SK-N-MC (cell line): ENCODE data around the gene OR5AN1.
"Not testable (repeated sequence)": the region's sequence is repeated elsewhere in the genome, so short reads cannot be mapped to it uniquely, and the experiment has no call there.

Experiments used
- DNase-seq: peaks from one replicate; pipeline ENCODE4 v3.0.0-alpha.2; 2011; ENCODE audit warnings: low read depth, low spot score
- H3K27ac ChIP-seq: fragments of 200-600 bp; sonication (generic); 2 replicates; pipeline ENCODE4 v1.5.1; 2016; ENCODE audit warnings: mixed run types
- H3K36me3 ChIP-seq: fragments of 200-600 bp; sonication (generic); 2 replicates; pipeline ENCODE4 v1.6.1; 2017; ENCODE audit warnings: antibody characterized with exemption, low read length, mixed read lengths; ENCODE audit not compliant: insufficient read depth
- H3K4me3 ChIP-seq: fragments of 200-600 bp; sonication (generic); 2 replicates; pipeline ENCODE4 v1.5.1; 2016
- H3K9ac ChIP-seq: fragments of 200-600 bp; sonication (generic); 2 replicates; pipeline ENCODE4 v1.8.0; 2017; ENCODE audit warnings: mixed run types, mixed read lengths; ENCODE audit not compliant: insufficient read length
- H3K9me3 ChIP-seq: fragments of 200-600 bp; sonication (generic); 2 replicates; pipeline ENCODE4 v1.6.1; 2017; ENCODE audit warnings: low read depth, mild to moderate bottlenecking, antibody characterized with exemption, low read length, moderate library complexity, mixed read lengths
- EZH2 ChIP-seq: fragments of 200-600 bp; sonication (generic); IDR thresholded peaks from one replicate; pipeline ENCODE4 v1.6.1; 2017; ENCODE audit warnings: antibody characterized with exemption
- FOXP2 ChIP-seq: optimal IDR thresholded peaks from 2 replicates; pipeline ENCODE3; 2011; ENCODE audit warnings: mild to moderate bottlenecking, moderate library complexity; ENCODE audit not compliant: insufficient read depth; ENCODE audit errors: extremely low read length, control extremely low read depth
- POLR2AphosphoS5 ChIP-seq: IDR thresholded peaks from 2 replicates; pipeline ENCODE4 v1.6.1; 2012; ENCODE audit warnings: mild to moderate bottlenecking, low read depth, low read length, borderline replicate concordance

The OR5AN1 gene

GRCh38 chr11:59365232-59366018 is 6.7 kb downstream of the OR5AN1 start:
- no peak overlapping the region for H3K9ac ChIP-seq
- H3K4me3 ChIP-seq: no peak overlapping the region
- TF ChIP-seq FOXP2 (no peak), POLR2AphosphoS5 (no peak), EZH2 (no peak)
- H3K9me3 ChIP-seq: no peaks in the 10 kb centered on the region
- DNase-seq: no peak
- no peaks in the 10 kb centered on the region for H3K36me3 ChIP-seq
- no peak overlapping the region for H3K27ac ChIP-seq

DNA sequence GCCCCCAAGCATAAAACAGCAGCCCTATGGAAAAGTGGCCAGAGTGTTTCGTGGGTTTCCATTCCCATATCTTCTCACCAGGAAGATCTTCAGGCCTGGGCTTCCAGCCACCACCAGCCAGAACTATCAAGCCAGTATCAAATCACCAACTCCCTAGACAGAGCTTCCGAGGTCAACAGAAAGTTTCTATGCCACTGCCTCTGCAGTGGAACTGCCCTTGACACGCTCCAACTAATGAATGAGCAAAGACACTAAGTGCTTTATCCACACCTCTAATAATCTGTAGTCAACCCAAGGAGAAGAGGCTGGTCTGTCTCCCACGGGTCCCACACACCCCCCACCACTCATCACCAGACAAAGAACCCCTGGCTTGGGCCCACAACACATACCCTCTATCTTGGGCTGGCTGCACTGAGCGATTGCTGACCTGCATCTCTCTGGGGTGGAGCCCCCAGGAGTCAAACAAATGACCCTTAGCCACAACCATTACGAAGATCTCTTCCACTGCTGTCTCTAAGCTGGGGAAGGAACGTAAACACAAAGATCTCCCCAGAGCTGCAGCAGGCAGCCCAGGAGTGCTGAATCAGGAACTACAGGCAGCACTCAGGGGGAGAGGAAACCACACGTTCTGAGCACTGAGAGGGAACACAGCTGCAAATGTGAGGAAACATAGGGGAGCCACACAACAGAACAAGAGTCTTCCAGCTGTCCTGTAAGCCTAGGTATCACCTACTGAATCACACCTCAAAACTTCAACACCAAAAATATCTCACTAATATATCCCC is 9.7 kb downstream of the OR5AN1 start:
- H3K9ac ChIP-seq: no peak overlapping the region
- no peaks in the 10 kb centered on the region for H3K9me3 ChIP-seq
- H3K27ac ChIP-seq: no peak overlapping the region
- no peak for DNase-seq
- no peaks in the 10 kb centered on the region for H3K36me3 ChIP-seq
- TF ChIP-seq POLR2AphosphoS5 (no peak), EZH2 (no peak), FOXP2 (no peak)
- H3K4me3 ChIP-seq: no peak overlapping the region

DNA sequence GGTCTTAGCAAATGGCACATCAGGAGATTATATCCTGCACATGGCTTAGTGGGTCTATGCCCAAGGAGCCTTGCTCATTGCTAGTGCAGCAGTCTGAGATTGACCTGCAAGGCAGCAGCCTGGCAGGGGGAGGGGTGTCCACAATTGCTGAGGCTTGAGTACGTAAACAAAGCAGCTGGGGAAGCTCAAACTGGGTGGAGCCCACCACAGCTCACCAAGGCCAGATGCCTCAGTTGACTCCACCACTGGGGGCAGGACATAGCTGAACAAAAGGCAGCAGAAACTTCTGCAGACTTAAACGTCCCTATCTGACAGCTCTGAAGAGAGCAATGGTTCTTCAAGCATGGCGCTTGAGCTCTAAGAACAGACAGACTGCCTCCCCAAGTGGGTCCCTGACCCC is 13.6 kb downstream of the OR5AN1 start:
- H3K9me3 ChIP-seq, H3K36me3 ChIP-seq, DNase-seq, H3K4me3 ChIP-seq, H3K9ac ChIP-seq, H3K27ac ChIP-seq: not testable (repeated sequence)

- no peak for TF ChIP-seq EZH2
- TF ChIP-seq FOXP2: no peak
- Histone ChIP-seq H3K36me3 (no peaks in the 10 kb centered on the region), H3K4me3 (no peak overlapping the region), H3K9me3 (no peaks in the 10 kb centered on the region), H3K27ac (no peak overlapping the region), H3K9ac (no peak overlapping the region)
- DNase-seq: no peak
Observed at GRCh38 chr11:59380263-59381059, 21.8 kb downstream of the OR5AN1 start.

DNA sequence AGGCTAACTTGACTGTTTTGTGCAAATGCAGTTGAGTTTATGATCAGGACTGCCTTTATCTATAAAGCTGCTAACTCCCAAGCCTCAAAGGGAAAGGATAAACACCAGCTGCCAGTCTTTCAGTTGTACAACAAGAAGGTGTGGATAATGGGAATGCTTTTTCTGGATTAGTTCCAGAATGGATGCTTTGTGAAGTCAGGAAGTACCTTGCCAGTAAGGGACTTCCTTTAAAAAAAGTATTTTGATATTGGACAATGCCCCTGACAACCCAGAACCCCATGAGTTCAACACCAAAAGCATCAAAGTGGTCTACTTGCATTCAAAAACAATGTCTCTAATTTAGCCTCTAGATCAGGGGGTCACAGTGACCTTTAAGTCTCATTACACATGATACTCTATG is 35.5 kb downstream of the OR5AN1 start:
- Histone ChIP-seq H3K9ac (no peak overlapping the region), H3K4me3 (no peak overlapping the region), H3K36me3 (no peaks in the 10 kb centered on the region), H3K27ac (no peak overlapping the region), H3K9me3 (no peaks in the 10 kb centered on the region)
- TF ChIP-seq EZH2: no peak
- TF ChIP-seq POLR2AphosphoS5: no peak
- TF ChIP-seq FOXP2: no peak
- DNase-seq: no peak

DNA sequence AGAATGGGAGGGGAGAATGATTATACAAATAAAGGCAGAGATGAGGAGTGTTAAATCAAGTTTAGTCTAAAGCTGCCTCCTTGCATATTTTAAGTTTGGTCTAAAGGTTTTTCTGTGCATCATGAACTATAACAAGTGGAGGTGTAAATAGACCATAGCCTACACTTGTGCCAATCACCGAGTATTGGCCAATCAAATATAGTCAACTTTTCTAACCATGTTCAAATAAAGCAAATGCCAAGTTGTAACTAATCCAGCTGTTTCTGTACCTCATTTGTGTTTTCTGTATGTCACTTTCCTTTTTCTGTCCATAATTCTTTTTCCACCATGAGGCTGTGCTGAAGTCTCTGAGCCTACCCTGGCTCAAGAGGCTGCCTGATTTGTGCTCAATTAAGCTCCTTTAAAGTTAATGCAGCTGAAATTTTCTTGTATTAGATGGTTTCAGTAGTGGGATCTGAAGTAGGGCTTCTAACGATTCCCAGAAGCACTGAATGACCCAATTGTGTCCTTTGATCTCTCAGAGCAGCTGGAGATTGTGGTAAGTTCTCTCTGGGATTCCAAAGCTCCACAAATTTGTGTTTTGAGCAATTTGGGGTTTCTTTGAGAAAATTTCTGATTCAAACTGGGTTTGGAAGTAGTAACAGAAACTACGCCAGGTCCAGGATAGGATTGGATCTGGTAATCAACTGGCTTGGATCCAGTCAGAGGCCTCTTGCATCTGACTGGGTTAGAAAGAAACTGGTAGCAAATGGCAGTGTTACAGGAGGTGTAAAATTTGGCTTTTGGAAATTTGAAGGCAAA is 42.0 kb downstream of the OR5AN1 start:
- no peak overlapping the region for H3K4me3 ChIP-seq
- no peaks in the 10 kb centered on the region for H3K36me3 ChIP-seq
- DNase-seq: no peak
- TF ChIP-seq POLR2AphosphoS5 (no peak), EZH2 (no peak), FOXP2 (no peak)
- no peaks in the 10 kb centered on the region for H3K9me3 ChIP-seq
- no peak overlapping the region for H3K9ac ChIP-seq
- no peak overlapping the region for H3K27ac ChIP-seq

DNA sequence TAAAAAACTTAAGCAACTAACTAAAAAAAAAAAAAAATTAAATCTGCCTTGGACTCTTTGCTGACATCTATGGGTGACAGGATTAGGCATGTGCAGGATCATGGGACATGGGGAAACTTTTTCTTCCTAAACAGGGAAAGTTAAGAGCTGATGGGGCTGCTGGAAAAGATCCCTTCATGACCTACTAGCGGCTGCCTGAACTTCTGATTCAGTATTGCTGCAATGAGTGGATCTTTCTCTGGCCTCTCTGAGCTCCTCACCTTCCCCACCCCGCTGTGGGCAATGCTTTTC is 42.5 kb downstream of the OR5AN1 start:
- Histone ChIP-seq H3K4me3 (no peak overlapping the region), H3K9ac (no peak overlapping the region), H3K9me3 (no peaks in the 10 kb centered on the region), H3K36me3 (no peaks in the 10 kb centered on the region), H3K27ac (no peak overlapping the region)
- TF ChIP-seq FOXP2 (no peak), POLR2AphosphoS5 (no peak), EZH2 (no peak)
- DNase-seq: no peak

DNA sequence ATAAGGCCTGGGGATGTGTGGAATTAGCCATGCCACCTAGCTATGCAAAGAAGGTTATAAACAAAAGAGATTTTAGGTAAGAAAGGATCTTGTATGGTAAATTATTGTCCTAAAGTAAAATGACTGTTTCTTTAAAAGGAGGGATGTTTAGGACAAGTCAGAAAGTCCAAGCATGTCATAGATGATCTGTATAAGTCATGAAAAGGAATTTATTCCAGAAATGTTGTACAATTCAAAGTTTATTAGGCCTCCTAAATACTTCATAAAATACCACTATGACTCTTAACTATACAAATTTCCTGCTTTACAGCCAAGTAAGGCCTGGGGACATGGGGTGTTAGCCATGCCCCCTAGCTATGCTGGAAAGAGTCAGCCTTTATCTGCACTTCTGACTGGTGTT is 44.9 kb downstream of the OR5AN1 start:
- no peak for DNase-seq
- no peaks in the 10 kb centered on the region for H3K9me3 ChIP-seq
- no peak overlapping the region for H3K27ac ChIP-seq

More for the DNA sequence above, 44.9 kb downstream of the OR5AN1 start:
- Histone ChIP-seq H3K36me3 (no peaks in the 10 kb centered on the region), H3K9ac (no peak overlapping the region), H3K4me3 (no peak overlapping the region)
- TF ChIP-seq EZH2 (no peak), POLR2AphosphoS5 (no peak), FOXP2 (no peak)
